HepG2 (cell line): Measurements from ENCODE around the gene SLITRK1. TPM values are rescaled to one million over a fixed set of nuclear protein-coding genes. Genes with fewer than 3 reads are reported as not detected.

Experiments used
- ATAC-seq: fragments of 200-7000 bp; cut with Tn5 transposase; 3 replicates; pipeline ENCODE4 v1.9.1; 2020; ENCODE audit warnings: mild to moderate bottlenecking, moderate library complexity
- BruUV-seq: library from RNA; stranded (reverse); fragments of 400-500 nt; replicated peaks from 2 replicates; lab custom pipeline; 2021; lab: Mats Ljungman, UMichigan
- CTCF ChIA-PET: fragments of 300-600 bp; formaldehyde crosslinking; extraction: SDS; loops from one replicate; lab custom pipeline; 2021; ENCODE audit warnings: low total read pairs, inconsistent platforms, low intra/inter-chr PET ratio; lab: Yijun Ruan, JAX
- POLR2A ChIA-PET: fragments of 350-600 bp; sonication (Branson Sonifier 250); formaldehyde crosslinking; loops from one replicate; lab custom pipeline; 2020; ENCODE audit warnings: antibody characterized with exemption, inconsistent platforms; lab: Yijun Ruan, JAX
- DNase-seq: peaks from one replicate; pipeline ENCODE4 v3.0.0-alpha.2; 2015; ENCODE audit warnings: low spot score
- FAIRE-seq: peaks from 3 replicates; lab custom pipeline; 2011; peaks lifted over from hg19 to GRCh38; lab: Jason Lieb, UNC
- H2AFZ ChIP-seq: one replicate; pipeline ENCODE4 v1.6.1; 2011; ENCODE audit warnings: low read length, inconsistent platforms
- H3K27ac ChIP-seq: fragments of 300-600 bp; 3 replicates; pipeline ENCODE4 v1.8.0; 2011; ENCODE audit warnings: mixed run types, mild to moderate bottlenecking, mixed read lengths, low read length, inconsistent platforms; ENCODE audit not compliant: insufficient read depth; ENCODE audit errors: extremely low read length
- H3K27me3 ChIP-seq, 2 experiments: fragments of 200-600 bp in 1 of 2; 2 replicates in 1 of 2; 3 replicates in 1 of 2; pipeline versions ENCODE4 v1.6.0 to v1.8.0; 2011; ENCODE audit warnings: low read length in 2 of 2, mild to moderate bottlenecking in 2 of 2, moderate library complexity in 2 of 2, inconsistent platforms in 1 of 2; ENCODE audit not compliant: insufficient read depth in 2 of 2, control insufficient read depth in 1 of 2
- H3K36me3 ChIP-seq, 2 experiments: fragments of 200-600 bp in 1 of 2; replicated peaks in 1 of 2; 2 replicates in 1 of 2; 3 replicates in 1 of 2; pipeline versions ENCODE4 v1.5.1 to v1.8.0; 2011; ENCODE audit warnings: low read length in 2 of 2, inconsistent platforms in 1 of 2; ENCODE audit not compliant: insufficient read depth in 2 of 2, control insufficient read depth in 1 of 2
- H3K4me1 ChIP-seq: 2 replicates; pipeline ENCODE4 v1.5.1; 2012; ENCODE audit warnings: low read length, inconsistent platforms; ENCODE audit not compliant: insufficient read depth
- H3K4me2 ChIP-seq: 2 replicates; pipeline ENCODE4 v1.6.0; 2011; ENCODE audit warnings: low read depth, low read length, inconsistent platforms
- H3K4me3 ChIP-seq, 3 experiments: fragments of 200-600 bp in 1 of 3; sonication (generic), shearing (Covaris generic) in 1 of 3; replicated peaks in 1 of 3; 2 replicates each; pipeline ENCODE4 v1.5.1; 2011 to 2016; ENCODE audit warnings: low read length in 3 of 3, inconsistent platforms in 2 of 3, low read depth in 2 of 3, mild to moderate bottlenecking in 2 of 3, control low read depth in 1 of 3, mixed read lengths in 1 of 3; ENCODE audit not compliant: insufficient read depth in 1 of 3
- H3K79me2 ChIP-seq: one replicate; pipeline ENCODE4 v1.6.1; 2011; ENCODE audit warnings: low read length, inconsistent platforms; ENCODE audit not compliant: insufficient read depth
- H3K9ac ChIP-seq: 2 replicates; pipeline ENCODE4 v1.6.0; 2011; ENCODE audit warnings: mild to moderate bottlenecking, low read depth, low read length, inconsistent platforms; ENCODE audit not compliant: insufficient read depth
- H3K9me3 ChIP-seq: 2 replicates; pipeline ENCODE4 v1.5.1; 2012; ENCODE audit warnings: mild to moderate bottlenecking, low read length
- H4K20me1 ChIP-seq: 2 replicates; pipeline ENCODE4 v1.6.0; 2011; ENCODE audit warnings: inconsistent platforms, mild to moderate bottlenecking, low read length, moderate library complexity; ENCODE audit not compliant: insufficient read depth
- CHD4 ChIP-seq: fragments of 200-600 bp; sonication (generic); IDR thresholded peaks from 2 replicates; pipeline ENCODE4 v1.7.0; 2017; ENCODE audit warnings: mild to moderate bottlenecking, low read length, borderline replicate concordance
- HMG20B ChIP-seq: conservative IDR thresholded peaks from 2 replicates; pipeline ENCODE4 v1.6.1; 2016; ENCODE audit warnings: missing genetic modification reagents, missing compliant biosample characterization
- MYNN ChIP-seq: sonication (generic); formaldehyde crosslinking; IDR thresholded peaks from 2 replicates; pipeline ENCODE4 v1.4.0; 2020; ENCODE audit warnings: mild to moderate bottlenecking, low read depth, missing genetic modification reagents
- NBN ChIP-seq: fragments of 450-650 bp; conservative IDR thresholded peaks from 2 replicates; pipeline ENCODE4 v1.6.1; 2017
- ZNF552 ChIP-seq: sonication (generic); formaldehyde crosslinking; IDR thresholded peaks from 2 replicates; pipeline ENCODE4 v1.9.0; 2022; ENCODE audit warnings: missing genetic modification reagents, mild to moderate bottlenecking, borderline replicate concordance
- ZNF605 ChIP-seq: sonication (generic); formaldehyde crosslinking; IDR thresholded peaks from 2 replicates; pipeline ENCODE4 v1.8.0; 2022; ENCODE audit warnings: mild to moderate bottlenecking, missing genetic modification reagents
- ZNF672 ChIP-seq: sonication (generic); formaldehyde crosslinking; IDR thresholded peaks from 2 replicates; pipeline ENCODE4 v1.8.1; 2022; ENCODE audit warnings: missing genetic modification reagents
- ZNF850 ChIP-seq: sonication (generic); formaldehyde crosslinking; conservative IDR thresholded peaks from 2 replicates; pipeline ENCODE4 v1.9.0; 2021; ENCODE audit warnings: mild to moderate bottlenecking, missing genetic modification reagents
- ZNF891 ChIP-seq: sonication (generic); formaldehyde crosslinking; IDR thresholded peaks from 2 replicates; pipeline ENCODE4 v1.5.0; 2020; ENCODE audit warnings: mild to moderate bottlenecking, missing genetic modification reagents
- WGBS: methylation state at CpG from one replicate; pipeline ENCODE4 v1.1.6; 2017; ENCODE audit warnings: low lambda C conversion rate; 5-methylcytosine and 5-hydroxymethylcytosine counted together
- in situ Hi-C: cut with HindIII; loops from 2 replicates; pipeline ENCODE4 v1.10.0; 2017; ENCODE audit warnings: low pct_unique_long_range_greater_than_20kb; ENCODE audit not compliant: extremely low pct_ligation_motif_present
- intact Hi-C: fragments of 100-400 bp; cut with micrococcal nuclease; formaldehyde crosslinking; loops from one replicate; pipeline ENCODE4 v1.10.0; 2022; ENCODE audit not compliant: unreplicated experiment
- polyA plus RNA-seq, 8 experiments: library from polyadenylated mRNA; depleted of rRNA in 3 of 8; stranded (reverse) in 7 of 8; unstranded in 1 of 8; fragments of >200 nt; fragmentation: Illumina TruSeq in 4 of 8; extraction: Trizol in 4 of 8; gene quantifications; 2 replicates each; pipeline versions ENCODE4 v1.2.1 to v1.2.3, GENCODE V29; 2011 to 2016; ENCODE audit warnings: low read depth in 4 of 8, missing spikeins in 1 of 8, mixed read lengths in 1 of 8; ENCODE audit not compliant: insufficient read depth in 1 of 8
- total RNA-seq, 5 experiments: library from RNA; depleted of rRNA; stranded (reverse); fragments of >200 nt; fragmentation: Illumina TruSeq; extraction: Trizol; gene quantifications; 2 replicates each; pipeline ENCODE4 v1.2.3, GENCODE V29; 2016; ENCODE audit warnings: low read depth in 1 of 5
- TF ChIP-seq, protein P1 (sequence below): sonication (generic); formaldehyde crosslinking; IDR thresholded peaks from 2 replicates; pipeline ENCODE4 v1.5.1; 2020; ENCODE audit warnings: missing genetic modification reagents, mild to moderate bottlenecking, borderline replicate concordance
- TF ChIP-seq, protein P2 (sequence below): sonication (generic); formaldehyde crosslinking; IDR thresholded peaks from 2 replicates; pipeline ENCODE4 v1.8.1; 2023; ENCODE audit warnings: mild to moderate bottlenecking, missing genetic modification reagents
- TF ChIP-seq, protein P3 (sequence below): sonication (generic); formaldehyde crosslinking; IDR thresholded peaks from 2 replicates; pipeline ENCODE4 v1.4.0; 2020; ENCODE audit warnings: mild to moderate bottlenecking, missing genetic modification reagents
- TF ChIP-seq, protein P4 (sequence below): sonication (generic); formaldehyde crosslinking; IDR thresholded peaks from 2 replicates; pipeline ENCODE4 v1.4.0; 2020; ENCODE audit warnings: mild to moderate bottlenecking, missing genetic modification reagents

SLITRK1 gene
- total and polyA plus RNA-seq, 2 of the 13 experiments (the other 11 are each of a cell fraction or from before 2014, with no cell fraction given): not detected

DNA sequence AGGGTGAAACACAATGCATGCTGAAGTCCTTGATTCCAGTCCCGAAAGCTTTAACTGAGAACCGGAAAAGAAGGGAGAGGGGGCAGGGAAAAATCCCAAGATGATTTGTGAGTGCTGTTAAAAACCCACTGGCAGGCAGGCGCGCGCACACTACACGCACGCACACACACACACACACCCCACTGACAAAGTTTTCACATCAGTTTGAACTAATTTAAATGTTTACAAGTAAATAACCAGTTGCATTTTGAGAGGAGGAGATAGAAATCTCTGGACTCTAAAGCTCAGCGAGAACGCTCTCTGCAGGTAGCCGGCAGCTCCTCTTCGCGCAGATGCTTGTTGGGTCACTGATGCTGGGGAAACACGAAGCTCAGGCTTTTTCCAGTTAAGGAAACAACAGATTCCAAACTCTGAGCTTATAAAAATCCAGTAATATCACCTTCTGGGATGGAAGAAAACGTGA is 818 bp upstream of the SLITRK1 start (continued):
- TF ChIP-seq, protein P1, sequence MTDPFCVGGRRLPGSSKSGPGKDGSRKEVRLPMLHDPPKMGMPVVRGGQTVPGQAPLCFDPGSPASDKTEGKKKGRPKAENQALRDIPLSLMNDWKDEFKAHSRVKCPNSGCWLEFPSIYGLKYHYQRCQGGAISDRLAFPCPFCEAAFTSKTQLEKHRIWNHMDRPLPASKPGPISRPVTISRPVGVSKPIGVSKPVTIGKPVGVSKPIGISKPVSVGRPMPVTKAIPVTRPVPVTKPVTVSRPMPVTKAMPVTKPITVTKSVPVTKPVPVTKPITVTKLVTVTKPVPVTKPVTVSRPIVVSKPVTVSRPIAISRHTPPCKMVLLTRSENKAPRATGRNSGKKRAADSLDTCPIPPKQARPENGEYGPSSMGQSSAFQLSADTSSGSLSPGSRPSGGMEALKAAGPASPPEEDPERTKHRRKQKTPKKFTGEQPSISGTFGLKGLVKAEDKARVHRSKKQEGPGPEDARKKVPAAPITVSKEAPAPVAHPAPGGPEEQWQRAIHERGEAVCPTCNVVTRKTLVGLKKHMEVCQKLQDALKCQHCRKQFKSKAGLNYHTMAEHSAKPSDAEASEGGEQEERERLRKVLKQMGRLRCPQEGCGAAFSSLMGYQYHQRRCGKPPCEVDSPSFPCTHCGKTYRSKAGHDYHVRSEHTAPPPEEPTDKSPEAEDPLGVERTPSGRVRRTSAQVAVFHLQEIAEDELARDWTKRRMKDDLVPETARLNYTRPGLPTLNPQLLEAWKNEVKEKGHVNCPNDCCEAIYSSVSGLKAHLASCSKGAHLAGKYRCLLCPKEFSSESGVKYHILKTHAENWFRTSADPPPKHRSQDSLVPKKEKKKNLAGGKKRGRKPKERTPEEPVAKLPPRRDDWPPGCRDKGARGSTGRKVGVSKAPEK (CRISPR knock-in tag): no peak
- TF ChIP-seq ZNF891 (CRISPR knock-in tag) (no peak), ZNF850 (CRISPR knock-in tag) (no peak), HMG20B (no peak), MYNN (no peak), ZNF605 (no peak), NBN (no peak), ZNF552 (no peak), ZNF672 (no peak)
- TF ChIP-seq, protein P2, sequence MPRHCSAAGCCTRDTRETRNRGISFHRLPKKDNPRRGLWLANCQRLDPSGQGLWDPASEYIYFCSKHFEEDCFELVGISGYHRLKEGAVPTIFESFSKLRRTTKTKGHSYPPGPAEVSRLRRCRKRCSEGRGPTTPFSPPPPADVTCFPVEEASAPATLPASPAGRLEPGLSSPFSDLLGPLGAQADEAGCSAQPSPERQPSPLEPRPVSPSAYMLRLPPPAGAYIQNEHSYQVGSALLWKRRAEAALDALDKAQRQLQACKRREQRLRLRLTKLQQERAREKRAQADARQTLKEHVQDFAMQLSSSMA: no peak
- TF ChIP-seq, protein P3, sequence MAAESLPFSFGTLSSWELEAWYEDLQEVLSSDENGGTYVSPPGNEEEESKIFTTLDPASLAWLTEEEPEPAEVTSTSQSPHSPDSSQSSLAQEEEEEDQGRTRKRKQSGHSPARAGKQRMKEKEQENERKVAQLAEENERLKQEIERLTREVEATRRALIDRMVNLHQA (CRISPR knock-in tag): no peak
- TF ChIP-seq, all 625 proteins: peak for 0

DNA sequence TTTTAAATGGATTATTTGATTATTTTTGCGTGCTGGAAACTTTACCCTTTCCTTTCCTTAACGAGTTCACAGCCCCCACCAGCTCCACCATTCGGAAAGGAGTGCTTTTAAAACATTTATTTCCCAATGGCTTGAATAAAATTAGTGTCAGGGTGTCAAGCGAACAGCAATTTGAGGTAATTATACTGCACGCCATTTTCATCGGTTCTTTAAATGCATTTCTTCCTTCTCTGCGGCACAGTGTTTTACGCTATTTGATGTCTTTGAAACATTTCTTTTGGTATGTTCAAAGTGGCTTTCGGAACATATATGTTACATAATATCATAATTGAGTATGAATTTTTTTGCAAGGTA is 309 bp upstream of the SLITRK1 start:
- no peak overlapping the region for H3K9ac ChIP-seq
- no peaks in the 10 kb centered on the region for H3K4me1 ChIP-seq
- TF ChIP-seq CHD4: no peak
- TF ChIP-seq, protein P4, sequence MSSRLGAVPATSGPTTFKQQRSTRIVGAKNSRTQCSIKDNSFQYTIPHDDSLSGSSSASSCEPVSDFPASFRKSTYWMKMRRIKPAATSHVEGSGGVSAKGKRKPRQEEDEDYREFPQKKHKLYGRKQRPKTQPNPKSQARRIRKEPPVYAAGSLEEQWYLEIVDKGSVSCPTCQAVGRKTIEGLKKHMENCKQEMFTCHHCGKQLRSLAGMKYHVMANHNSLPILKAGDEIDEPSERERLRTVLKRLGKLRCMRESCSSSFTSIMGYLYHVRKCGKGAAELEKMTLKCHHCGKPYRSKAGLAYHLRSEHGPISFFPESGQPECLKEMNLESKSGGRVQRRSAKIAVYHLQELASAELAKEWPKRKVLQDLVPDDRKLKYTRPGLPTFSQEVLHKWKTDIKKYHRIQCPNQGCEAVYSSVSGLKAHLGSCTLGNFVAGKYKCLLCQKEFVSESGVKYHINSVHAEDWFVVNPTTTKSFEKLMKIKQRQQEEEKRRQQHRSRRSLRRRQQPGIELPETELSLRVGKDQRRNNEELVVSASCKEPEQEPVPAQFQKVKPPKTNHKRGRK (CRISPR knock-in tag): no peak
- 48% methylated on average over 9 of the region's 9 CpGs for WGBS
- BruUV-seq: no TSS peak
- no peaks in the 10 kb centered on the region for H3K9me3 ChIP-seq
- DNase-seq (no peak), FAIRE-seq (no peak), ATAC-seq (no peak)
- no peak overlapping the region for H2AFZ ChIP-seq
- intact Hi-C loops (no loop called here), in situ Hi-C loops (no loop called here)
- H3K4me2 ChIP-seq: no peak overlapping the region
- POLR2A ChIA-PET: no interaction called here
- H3K27ac ChIP-seq: no peak overlapping the region
- CTCF ChIA-PET: no interaction called here
- H3K79me2 ChIP-seq: no peaks in the 10 kb centered on the region
- no peaks in the 10 kb centered on the region for H3K36me3 ChIP-seq
- no peaks in the 10 kb centered on the region for H4K20me1 ChIP-seq
- no peak overlapping the region for H3K4me3 ChIP-seq
- peaks cover 3 to 15% of the 10 kb centered on the region in 2 experiments; a peak in 4 of 5 replicates for H3K27me3 ChIP-seq
